Measurements from ENCODE around the gene APOA1. TPM values are rescaled to one million over a fixed set of nuclear protein-coding genes. Genes with fewer than 3 reads are reported as not detected.

The APOA1 gene
- total RNA-seq = 1 to 10 TPM in 1 of 2 donors, not detected in 1; 1.2 TPM
- total RNA-seq = 0.12 to 0.15 reads per million in 2 donors

DNA sequence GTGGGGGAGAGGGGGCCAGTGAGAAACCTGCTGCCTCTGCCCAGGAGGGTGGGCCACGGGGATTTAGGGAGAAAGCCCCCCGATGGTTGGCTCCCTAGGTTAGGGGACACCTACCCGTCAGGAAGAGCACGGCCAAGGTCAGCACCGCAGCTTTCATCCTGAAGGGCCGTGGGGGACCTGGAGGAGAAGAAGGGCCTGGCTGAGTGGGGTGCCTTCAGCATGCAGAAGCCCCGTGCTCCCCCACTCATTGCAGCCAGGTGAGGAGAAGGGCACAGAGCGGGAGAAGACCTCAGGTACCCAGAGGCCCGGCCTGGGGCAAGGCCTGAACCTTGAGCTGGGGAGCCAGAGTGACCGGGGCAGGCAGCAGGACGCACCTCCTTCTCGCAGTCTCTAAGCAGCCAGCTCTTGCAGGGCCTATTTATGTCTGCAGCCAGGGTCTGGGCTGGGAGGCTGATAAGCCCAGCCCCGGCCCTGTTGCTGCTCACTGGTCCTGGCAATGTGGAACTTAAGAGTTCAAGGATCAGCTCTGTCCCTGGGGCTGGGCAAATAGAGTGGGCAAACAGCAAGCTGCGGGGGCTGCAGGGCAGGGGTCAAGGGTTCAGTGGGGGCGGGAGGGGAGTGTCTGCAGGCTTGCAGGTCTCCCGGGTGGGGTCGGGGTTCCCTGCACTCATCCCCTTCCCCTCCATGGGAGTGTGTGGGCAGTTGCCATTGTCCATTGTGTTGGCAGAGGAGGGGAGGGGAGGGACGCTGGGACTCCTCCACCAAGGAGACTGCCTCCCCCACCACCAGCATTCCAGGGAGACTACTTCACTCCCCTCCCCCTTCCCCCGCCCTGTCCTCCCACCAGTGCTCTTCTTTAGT is at the start of gene APOA1:
TSS of gene APOA1 (minus strand) at position 392 of the 861 bp plus-strand sequence. CDS start at position 157, 235 bp downstream.
- ATAC-seq (no peak), DNase-seq (no peak)
- no peaks in the 10 kb centered on the region for H3K27me3 Mint-ChIP-seq
- H3K27ac Mint-ChIP-seq = no peak within 1 kb of the TSS
- H3K36me3 Mint-ChIP-seq (ENCODE audit: low read depth) = no peaks in the 10 kb centered on the region
- peak within 1 kb of the TSS; percentile 80 for H3K4me3 Mint-ChIP-seq
- H3K4me1 Mint-ChIP-seq = peaks cover 8% of the 10 kb centered on the region
- no peaks in the 10 kb centered on the region for H3K9me3 ChIP-seq (ENCODE audit: control insufficient read depth, low read length, poor library complexity, severe bottlenecking)

- H3K9me3 ChIP-seq (ENCODE audit: control insufficient read depth, low read length, poor library complexity, severe bottlenecking) = no peaks in the 10 kb centered on the region
- no peaks in the 10 kb centered on the region for H3K36me3 Mint-ChIP-seq (ENCODE audit: low read depth)
- H3K27ac Mint-ChIP-seq = peak overlapping the region; percentile 45
- peaks cover 18% of the 10 kb centered on the region for H3K4me1 Mint-ChIP-seq
- DNase-seq = no peak
- ATAC-seq = no peak
- H3K4me3 Mint-ChIP-seq = no peak overlapping the region
- no peaks in the 10 kb centered on the region for H3K27me3 Mint-ChIP-seq
These were observed 48.7 kb upstream of the APOA1 start for GRCh38 chr11:116885951-116886655.

GRCh38 chr11:116882386-116882785 is 45.0 kb upstream of the APOA1 start:
- H3K27ac Mint-ChIP-seq = no peak overlapping the region
- ATAC-seq = no peak
- no peaks in the 10 kb centered on the region for H3K9me3 ChIP-seq (ENCODE audit: control insufficient read depth, low read length, poor library complexity, severe bottlenecking)
- H3K4me3 Mint-ChIP-seq = no peak overlapping the region
- DNase-seq = no peak
- H3K36me3 Mint-ChIP-seq (ENCODE audit: low read depth) = no peaks in the 10 kb centered on the region
- H3K27me3 Mint-ChIP-seq = no peaks in the 10 kb centered on the region
- H3K4me1 Mint-ChIP-seq = peaks cover 20% of the 10 kb centered on the region

- Mint-ChIP-seq H3K4me3 (no peak overlapping the region), H3K36me3 (ENCODE audit: low read depth) (no peaks in the 10 kb centered on the region), H3K27ac (peak overlapping the region; percentile 45), H3K27me3 (no peaks in the 10 kb centered on the region), H3K4me1 (peaks cover 20% of the 10 kb centered on the region)
- DNase-seq (no peak), ATAC-seq (no peak)
- H3K9me3 ChIP-seq (ENCODE audit: control insufficient read depth, low read length, poor library complexity, severe bottlenecking) = no peaks in the 10 kb centered on the region
These were observed 43.7 kb upstream of the APOA1 start for GRCh38 chr11:116881143-116881542.

- Mint-ChIP-seq H3K27me3 (no peaks in the 10 kb centered on the region), H3K36me3 (ENCODE audit: low read depth) (no peaks in the 10 kb centered on the region), H3K27ac (peak overlapping the region; percentile 84), H3K4me1 (peaks cover 20% of the 10 kb centered on the region), H3K4me3 (peak overlapping the region; percentile 36)
- DNase-seq (no peak), ATAC-seq (peak; percentile 85)
- no peaks in the 10 kb centered on the region for H3K9me3 ChIP-seq (ENCODE audit: control insufficient read depth, low read length, poor library complexity, severe bottlenecking)
These were observed 42.6 kb upstream of the APOA1 start for GRCh38 chr11:116879800-116880625.

DNA sequence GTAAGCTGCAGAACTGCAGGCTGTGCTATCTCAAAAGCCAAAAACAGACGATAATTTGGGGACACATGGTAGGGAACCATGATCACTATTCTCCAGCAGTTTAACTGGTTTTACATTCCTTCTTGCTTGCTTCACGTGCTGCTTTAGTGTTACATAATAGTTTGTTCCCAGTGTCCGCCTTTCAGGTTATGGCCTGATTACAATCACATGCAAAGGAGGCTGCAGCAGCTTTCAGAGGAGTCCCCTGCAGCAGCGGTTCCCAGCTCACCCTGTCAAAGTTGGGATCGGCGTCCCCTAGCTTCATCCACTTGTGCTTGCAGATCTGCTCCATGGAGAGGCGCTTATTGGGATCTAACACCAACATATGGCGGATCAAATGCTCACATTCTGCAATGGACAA is 39.2 kb upstream of the APOA1 start:
- Mint-ChIP-seq H3K4me3 (no peak overlapping the region), H3K27me3 (no peaks in the 10 kb centered on the region), H3K4me1 (peaks cover 16% of the 10 kb centered on the region), H3K36me3 (ENCODE audit: low read depth) (peaks cover 3% of the 10 kb centered on the region), H3K27ac (no peak overlapping the region)
- DNase-seq (no peak), ATAC-seq (no peak)
- H3K9me3 ChIP-seq (ENCODE audit: control insufficient read depth, low read length, poor library complexity, severe bottlenecking) = no peaks in the 10 kb centered on the region

DNA sequence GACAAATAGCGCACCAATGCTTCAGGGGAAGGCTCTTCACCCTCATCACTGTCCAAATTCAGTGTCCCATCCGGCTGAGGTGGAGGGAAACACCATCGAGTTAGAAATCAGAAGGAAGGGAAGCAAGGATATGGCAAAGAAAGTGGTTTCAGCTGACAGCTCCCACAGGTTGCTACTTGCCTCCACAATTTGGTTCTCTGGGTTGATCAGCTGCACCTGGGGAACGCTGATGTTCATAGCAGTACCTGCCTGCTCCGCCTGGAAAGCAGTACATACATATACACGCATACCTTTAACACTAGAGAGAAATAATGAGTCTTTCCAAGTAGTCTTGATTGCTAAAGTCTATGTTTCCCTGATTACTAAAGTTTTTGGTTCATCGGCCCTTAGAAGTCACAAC is 37.8 kb upstream of the APOA1 start:
- ATAC-seq = no peak

DNA sequence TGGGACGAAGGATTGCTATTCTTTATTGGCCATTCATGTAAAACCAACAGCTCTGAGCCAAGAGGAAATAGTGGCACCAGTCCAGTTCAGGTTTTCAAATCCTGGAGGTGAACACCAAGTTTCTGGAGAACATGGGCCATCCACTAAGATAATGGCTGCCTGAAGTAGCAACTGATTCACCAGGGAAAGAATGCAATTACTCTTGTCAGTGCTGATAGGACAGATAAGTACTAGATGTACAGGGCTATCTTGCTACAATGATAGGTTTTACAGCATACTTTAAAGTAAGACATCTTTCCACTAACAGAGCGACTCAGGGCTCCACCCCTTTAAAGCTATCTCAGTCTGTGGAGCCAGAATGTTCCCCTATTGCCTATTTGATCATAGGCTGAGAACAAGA is 36.8 kb upstream of the APOA1 start:
- ATAC-seq = no peak
- Mint-ChIP-seq H3K27me3 (no peaks in the 10 kb centered on the region), H3K4me1 (peaks cover 14% of the 10 kb centered on the region), H3K4me3 (no peak overlapping the region), H3K36me3 (ENCODE audit: low read depth) (peaks cover 11% of the 10 kb centered on the region), H3K27ac (no peak overlapping the region)
- no peaks in the 10 kb centered on the region for H3K9me3 ChIP-seq (ENCODE audit: control insufficient read depth, low read length, poor library complexity, severe bottlenecking)
- DNase-seq = no peak

More for the DNA sequence above, 37.8 kb upstream of the APOA1 start:
- no peak overlapping the region for H3K4me3 Mint-ChIP-seq
- no peak overlapping the region for H3K27ac Mint-ChIP-seq
- H3K9me3 ChIP-seq (ENCODE audit: control insufficient read depth, low read length, poor library complexity, severe bottlenecking) = no peaks in the 10 kb centered on the region
- DNase-seq = no peak
- no peaks in the 10 kb centered on the region for H3K27me3 Mint-ChIP-seq
- H3K4me1 Mint-ChIP-seq = peaks cover 18% of the 10 kb centered on the region
- peaks cover 11% of the 10 kb centered on the region for H3K36me3 Mint-ChIP-seq (ENCODE audit: low read depth)

- H3K9me3 ChIP-seq (ENCODE audit: control insufficient read depth, low read length, poor library complexity, severe bottlenecking) = no peaks in the 10 kb centered on the region
- DNase-seq = no peak
- ATAC-seq = no peak
- peaks cover 13% of the 10 kb centered on the region for H3K36me3 Mint-ChIP-seq (ENCODE audit: low read depth)
- no peak overlapping the region for H3K4me3 Mint-ChIP-seq
- H3K27me3 Mint-ChIP-seq = no peaks in the 10 kb centered on the region
- no peak overlapping the region for H3K27ac Mint-ChIP-seq
- peaks cover 10% of the 10 kb centered on the region for H3K4me1 Mint-ChIP-seq
These were observed 36.0 kb upstream of the APOA1 start for GRCh38 chr11:116873381-116873780.

DNA sequence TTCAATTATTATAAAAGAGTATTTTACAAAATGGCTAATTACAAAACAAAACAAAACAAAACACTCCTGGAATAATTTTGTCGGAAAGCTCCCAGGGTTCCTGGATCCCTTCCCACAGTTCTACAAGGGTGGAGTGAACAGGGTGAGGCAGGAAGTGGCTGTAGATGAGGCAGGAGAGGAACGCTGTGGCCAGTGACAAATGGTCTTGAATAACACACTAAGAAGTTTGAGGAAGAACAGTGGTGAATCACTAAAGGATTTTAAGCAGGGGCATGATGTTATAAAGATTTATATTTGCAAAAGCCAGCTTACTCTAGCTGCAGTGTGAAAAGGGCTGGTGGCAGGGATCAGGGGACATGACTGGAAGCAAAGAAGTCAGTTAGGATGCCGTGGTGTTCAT is 33.8 kb upstream of the APOA1 start:
- Mint-ChIP-seq H3K36me3 (ENCODE audit: low read depth) (peaks cover 14% of the 10 kb centered on the region), H3K4me3 (peak overlapping the region; percentile 45), H3K4me1 (peaks cover 6% of the 10 kb centered on the region), H3K27me3 (no peaks in the 10 kb centered on the region), H3K27ac (peak overlapping the region; percentile 89)
- ATAC-seq (no peak), DNase-seq (no peak)
- H3K9me3 ChIP-seq (ENCODE audit: control insufficient read depth, low read length, poor library complexity, severe bottlenecking) = no peaks in the 10 kb centered on the region

DNA sequence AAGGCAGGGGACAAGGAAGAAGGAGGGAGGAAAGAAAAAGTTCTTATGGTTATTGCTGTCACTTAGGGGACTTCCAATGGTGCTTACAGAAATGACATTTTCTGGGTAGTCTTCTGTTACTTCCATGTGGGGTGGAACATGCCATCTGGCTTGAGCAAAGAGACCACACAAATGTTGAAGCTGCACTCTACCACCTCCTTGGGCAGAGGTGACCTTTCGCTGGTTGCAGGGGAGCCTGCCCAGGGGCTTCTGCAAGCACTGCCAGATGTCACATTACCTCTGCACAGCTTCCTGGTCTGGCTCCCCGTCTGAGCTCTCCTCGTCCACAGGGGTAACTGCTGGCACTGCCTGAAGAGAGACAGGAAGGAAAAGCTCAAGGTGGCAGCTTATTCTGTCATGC is 32.6 kb upstream of the APOA1 start:
- H3K9me3 ChIP-seq (ENCODE audit: control insufficient read depth, low read length, poor library complexity, severe bottlenecking) = no peaks in the 10 kb centered on the region
- Mint-ChIP-seq H3K4me3 (no peak overlapping the region), H3K27ac (peak overlapping the region; percentile 63), H3K4me1 (peaks cover 11% of the 10 kb centered on the region), H3K36me3 (ENCODE audit: low read depth) (peaks cover 16% of the 10 kb centered on the region), H3K27me3 (no peaks in the 10 kb centered on the region)
- ATAC-seq (no peak), DNase-seq (no peak)

DNA sequence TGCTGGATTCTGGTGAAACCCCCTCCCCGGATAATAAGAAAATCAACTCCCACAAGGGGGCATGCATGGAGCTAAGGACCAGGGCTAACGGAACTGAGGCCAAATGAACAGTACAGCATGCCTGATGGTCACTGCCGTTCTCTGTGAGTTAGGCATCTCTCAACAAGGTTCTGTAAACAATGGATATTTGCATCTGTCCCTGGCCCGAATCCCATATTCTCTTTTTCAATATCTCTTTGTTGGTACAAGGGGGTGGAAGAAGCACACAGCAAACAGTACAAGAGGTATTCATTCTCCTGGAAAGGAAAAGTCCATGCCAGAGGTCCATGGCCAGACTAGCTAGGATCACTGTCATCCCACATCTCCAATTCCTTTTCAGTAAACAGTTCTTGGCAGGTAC is 32.2 kb upstream of the APOA1 start:
- peaks cover 11% of the 10 kb centered on the region for H3K4me1 Mint-ChIP-seq

DNA sequence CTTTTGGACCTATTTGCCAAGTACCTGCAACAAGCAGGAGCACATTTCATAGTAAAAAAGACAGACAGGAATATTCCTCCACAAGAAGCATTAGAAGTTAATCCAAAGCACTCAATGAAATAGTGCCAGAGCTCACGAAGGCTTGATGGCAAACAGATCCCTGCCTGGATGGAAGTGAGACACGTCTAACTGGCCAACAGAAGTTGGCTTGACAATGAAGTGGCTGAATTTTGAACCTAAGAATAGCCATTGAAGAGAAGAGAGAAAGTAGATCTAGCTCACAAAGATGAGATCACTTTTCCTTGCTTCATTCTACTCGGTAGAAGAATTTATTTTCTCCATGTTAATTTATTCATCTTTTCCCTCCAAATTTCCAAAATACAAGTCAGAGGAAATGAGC is 30.6 kb upstream of the APOA1 start:
- no peak overlapping the region for H3K27ac Mint-ChIP-seq

More for the DNA sequence above, 32.2 kb upstream of the APOA1 start:
- Mint-ChIP-seq H3K4me3 (no peak overlapping the region), H3K36me3 (ENCODE audit: low read depth) (peaks cover 16% of the 10 kb centered on the region), H3K27me3 (no peaks in the 10 kb centered on the region), H3K27ac (peak overlapping the region; percentile 63)
- H3K9me3 ChIP-seq (ENCODE audit: control insufficient read depth, low read length, poor library complexity, severe bottlenecking) = no peaks in the 10 kb centered on the region
- no peak for DNase-seq
- ATAC-seq = no peak

More for the DNA sequence above, 30.6 kb upstream of the APOA1 start:
- no peak for DNase-seq
- no peaks in the 10 kb centered on the region for H3K9me3 ChIP-seq (ENCODE audit: control insufficient read depth, low read length, poor library complexity, severe bottlenecking)
- Mint-ChIP-seq H3K27me3 (no peaks in the 10 kb centered on the region), H3K36me3 (ENCODE audit: low read depth) (peaks cover 20% of the 10 kb centered on the region), H3K4me1 (peaks cover 11% of the 10 kb centered on the region), H3K4me3 (no peak overlapping the region)
- ATAC-seq = no peak

Data from T-helper 17 cell (primary cell).